IPS DF 6.9 (cell line): Measurements from ENCODE around the gene MDM4.

Experiments used
- DNase-seq: peaks from one replicate; pipeline ENCODE4 v3.0.0-alpha.2; 2013; ENCODE audit warnings: low read depth, low spot score
- H3K27ac ChIP-seq: one replicate; pipeline ENCODE4 v1.5.1; 2013; ENCODE audit warnings: low read length, control low read depth
- H3K27me3 ChIP-seq: 2 replicates; pipeline ENCODE4 v1.6.1; 2013; ENCODE audit warnings: mild to moderate bottlenecking, low read length; ENCODE audit not compliant: control insufficient read depth, insufficient read depth
- H3K36me3 ChIP-seq: 2 replicates; pipeline ENCODE4 v1.6.1; 2013; ENCODE audit warnings: low read length; ENCODE audit not compliant: control insufficient read depth, insufficient read depth
- H3K4me1 ChIP-seq: 2 replicates; pipeline ENCODE4 v1.6.1; 2013; ENCODE audit warnings: low read length; ENCODE audit not compliant: control insufficient read depth, insufficient read depth
- H3K4me3 ChIP-seq: 2 replicates; pipeline ENCODE4 v1.5.1; 2013; ENCODE audit warnings: mild to moderate bottlenecking, low read length
- H3K9me3 ChIP-seq: 2 replicates; pipeline ENCODE4 v1.6.1; 2013; ENCODE audit warnings: low read length, inconsistent platforms; ENCODE audit not compliant: control insufficient read depth, insufficient read depth
- WGBS: extraction: QIAGEN DNeasy Blood & Tissue Kit; methylation state at CpG from one replicate; pipeline ENCODE4 v1.1.7; 2013; ENCODE audit warnings: mixed read lengths, missing lambda C conversion rate; ENCODE audit not compliant: insufficient read length, insufficient coverage; 5-methylcytosine and 5-hydroxymethylcytosine counted together

The MDM4 gene

DNA sequence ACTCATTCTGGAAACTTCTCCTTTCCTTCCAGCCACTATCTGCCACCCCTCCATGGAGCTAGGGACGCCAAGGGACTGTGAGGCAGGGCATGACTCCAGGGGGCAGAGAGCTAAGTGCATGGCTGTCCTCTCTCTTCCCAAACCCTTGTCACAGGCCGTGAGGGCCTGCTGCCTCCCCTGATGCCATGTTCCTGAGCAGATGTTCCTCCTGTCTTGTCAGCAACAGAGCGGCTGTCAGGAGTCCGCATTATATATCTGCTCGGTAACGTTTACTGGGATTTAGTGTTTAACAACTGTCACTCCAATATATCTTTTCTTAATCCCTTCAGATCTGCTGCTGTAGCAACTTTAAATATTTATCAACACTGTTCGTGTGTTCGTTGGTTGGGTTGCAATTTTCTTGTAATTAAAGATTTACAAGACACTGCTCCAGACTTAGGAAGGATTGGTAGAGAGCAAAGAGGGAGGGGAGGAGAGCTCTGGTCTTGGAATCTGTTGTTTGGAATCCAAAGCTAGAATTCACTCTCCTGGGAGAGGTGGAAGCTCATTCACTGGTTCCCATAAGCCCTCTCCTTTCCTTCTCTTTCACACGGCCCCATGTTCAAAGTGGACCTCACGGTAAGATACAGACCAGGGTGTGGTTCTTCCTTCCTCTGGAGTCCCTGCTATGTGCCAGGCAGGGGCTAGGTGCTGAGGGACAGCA lies 76.2 kb downstream of the MDM4 start:
- Histone ChIP-seq H3K9me3 (no peaks in the 10 kb centered on the region), H3K27me3 (no peaks in the 10 kb centered on the region), H3K4me1 (no peaks in the 10 kb centered on the region), H3K27ac (no peak overlapping the region), H3K36me3 (no peaks in the 10 kb centered on the region), H3K4me3 (no peak overlapping the region)
- WGBS, result no CpG with 5 or more reads among the region's 10 CpGs
- DNase-seq, result no peak

DNA sequence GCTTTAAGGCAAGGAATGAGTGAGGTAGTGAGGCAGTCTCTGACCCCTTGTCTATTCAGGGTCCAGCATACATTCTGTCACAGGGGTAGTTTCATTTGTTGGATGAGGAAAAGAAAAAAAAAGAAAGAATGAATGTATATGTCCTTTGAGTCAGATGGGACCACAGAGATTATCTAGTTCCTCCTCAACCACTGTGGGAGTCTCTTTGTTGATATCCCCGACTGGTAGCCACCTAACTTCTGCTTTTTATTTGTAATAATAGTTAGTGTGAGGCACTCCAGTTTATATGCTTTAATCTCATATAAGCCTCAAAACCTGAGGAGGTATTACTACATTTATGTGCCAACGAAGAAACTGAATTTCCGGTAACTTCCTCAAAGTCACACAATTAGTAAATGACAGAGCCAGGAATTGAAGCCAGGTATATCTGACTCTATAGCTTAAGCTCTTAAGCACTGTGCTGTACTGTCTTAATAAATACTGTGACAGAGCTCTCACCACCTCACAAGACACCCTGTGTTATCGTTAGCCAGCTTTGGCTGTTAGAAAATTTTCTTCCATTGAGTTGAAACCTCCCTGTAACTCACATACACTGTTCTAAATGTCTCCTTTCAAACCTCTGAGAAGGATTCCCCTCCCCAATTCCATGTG lies 82.2 kb downstream of the MDM4 start:
- Histone ChIP-seq H3K4me3 (no peak overlapping the region), H3K4me1 (peaks cover 3% of the 10 kb centered on the region; the same call in 1 of the 2 replicates), H3K9me3 (no peaks in the 10 kb centered on the region), H3K27me3 (no peaks in the 10 kb centered on the region), H3K27ac (no peak overlapping the region), H3K36me3 (no peaks in the 10 kb centered on the region)
- WGBS, result no CpG with 5 or more reads among the region's 4 CpGs
- no peak for DNase-seq

DNA sequence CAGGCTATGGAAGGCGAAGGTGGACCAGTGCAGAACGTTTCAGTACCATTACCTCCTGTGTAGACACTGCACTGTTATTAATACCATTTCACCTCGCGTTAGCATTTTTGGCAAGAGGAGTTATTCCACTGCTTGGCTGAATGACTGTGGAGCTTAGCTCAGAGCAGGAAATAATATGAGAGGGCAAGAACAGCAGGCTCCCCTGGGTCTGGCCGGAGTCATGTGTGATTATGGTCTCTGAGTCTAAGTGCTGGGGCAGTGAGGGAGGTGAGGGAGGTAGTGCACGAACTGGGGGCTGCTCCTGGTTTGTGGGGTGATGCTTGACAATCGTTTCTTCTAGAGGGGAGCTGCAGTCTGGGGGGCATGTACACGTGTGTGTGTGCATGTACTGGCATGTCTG lies 82.9 kb downstream of the MDM4 start:
- Histone ChIP-seq H3K36me3 (no peaks in the 10 kb centered on the region), H3K27me3 (no peaks in the 10 kb centered on the region), H3K4me1 (peaks cover 3% of the 10 kb centered on the region; the same call in 1 of the 2 replicates), H3K27ac (no peak overlapping the region), H3K4me3 (no peak overlapping the region), H3K9me3 (no peaks in the 10 kb centered on the region)
- WGBS, result no CpG with 5 or more reads among the region's 8 CpGs
- no peak for DNase-seq

DNA sequence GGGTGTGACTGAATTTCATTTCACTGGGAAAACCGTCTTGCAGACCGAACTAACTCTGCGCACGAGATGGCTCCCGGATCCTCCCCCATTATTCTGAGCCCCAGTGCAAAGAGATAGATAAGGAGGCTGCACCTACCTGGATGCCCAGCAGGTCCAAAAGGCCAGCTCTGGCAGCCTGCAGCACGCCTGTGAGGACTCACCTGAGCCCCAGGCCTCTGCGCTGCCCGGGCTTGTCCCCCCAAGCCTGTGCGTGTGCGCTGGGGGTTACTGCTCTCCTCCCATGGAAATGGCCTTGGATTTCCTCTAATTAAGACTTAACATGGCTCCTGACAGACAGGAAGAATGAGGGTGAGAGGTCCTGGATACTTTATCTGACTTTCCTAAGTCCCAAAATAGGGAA lies 83.4 kb downstream of the MDM4 start:
- no peaks in the 10 kb centered on the region for H3K27me3 ChIP-seq
- no peak overlapping the region for H3K4me3 ChIP-seq
- H3K36me3 ChIP-seq, result no peaks in the 10 kb centered on the region
- H3K4me1 ChIP-seq, result peaks cover 3% of the 10 kb centered on the region; the same call in 1 of the 2 replicates
- no CpG with 5 or more reads among the region's 10 CpGs for WGBS
- no peak overlapping the region for H3K27ac ChIP-seq
- no peaks in the 10 kb centered on the region for H3K9me3 ChIP-seq
- DNase-seq, result no peak

DNA sequence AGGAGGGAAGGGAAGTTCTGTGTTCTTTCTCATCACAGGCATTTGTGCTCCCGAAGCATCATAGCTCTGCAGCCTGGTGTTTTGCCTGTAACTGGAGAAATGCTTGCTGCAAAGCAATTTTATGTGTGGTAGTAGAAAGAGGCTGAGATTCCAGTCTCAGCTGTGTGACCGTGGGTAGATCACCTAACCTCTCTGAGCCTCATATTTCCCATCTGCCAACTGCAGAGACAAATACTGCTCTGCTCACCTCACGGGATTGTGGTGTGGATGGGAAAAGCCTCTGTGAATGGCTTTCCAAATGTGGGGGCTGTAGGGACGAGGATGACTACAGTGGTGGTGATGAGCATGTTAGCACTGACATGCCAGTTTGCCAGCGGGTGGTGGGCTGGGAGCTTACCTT lies 84.0 kb downstream of the MDM4 start:
- no peak for DNase-seq
- Histone ChIP-seq H3K36me3 (no peaks in the 10 kb centered on the region), H3K4me3 (no peak overlapping the region), H3K27me3 (no peaks in the 10 kb centered on the region), H3K9me3 (no peaks in the 10 kb centered on the region), H3K27ac (no peak overlapping the region), H3K4me1 (peaks cover 3% of the 10 kb centered on the region; the same call in 1 of the 2 replicates)
- no CpG with 5 or more reads among the region's 5 CpGs for WGBS

DNA sequence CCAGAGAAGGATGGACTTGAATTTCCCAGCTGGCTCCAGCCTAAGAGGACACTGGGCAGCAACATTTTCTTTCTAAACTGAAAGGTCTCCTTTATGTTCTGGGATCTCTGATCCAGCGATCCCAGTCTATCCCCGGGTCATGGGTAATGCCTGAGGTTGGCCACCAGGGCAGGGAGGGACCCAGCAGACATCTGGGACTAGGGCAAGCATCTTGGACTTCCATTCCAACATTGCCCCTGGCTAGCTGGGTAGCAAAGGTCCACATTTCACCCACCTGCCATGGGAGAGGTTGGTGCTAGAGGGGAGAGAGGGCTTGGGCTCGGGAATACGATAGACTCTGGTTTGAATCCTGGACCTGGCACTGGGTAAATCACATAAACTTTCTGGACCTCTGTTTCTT lies 84.8 kb downstream of the MDM4 start:
- Histone ChIP-seq H3K27me3 (no peaks in the 10 kb centered on the region), H3K27ac (no peak overlapping the region), H3K36me3 (no peaks in the 10 kb centered on the region), H3K9me3 (no peaks in the 10 kb centered on the region), H3K4me3 (no peak overlapping the region), H3K4me1 (peaks cover 3% of the 10 kb centered on the region; the same call in 1 of the 2 replicates)
- no CpG with 5 or more reads among the region's 4 CpGs for WGBS
- no peak for DNase-seq

DNA sequence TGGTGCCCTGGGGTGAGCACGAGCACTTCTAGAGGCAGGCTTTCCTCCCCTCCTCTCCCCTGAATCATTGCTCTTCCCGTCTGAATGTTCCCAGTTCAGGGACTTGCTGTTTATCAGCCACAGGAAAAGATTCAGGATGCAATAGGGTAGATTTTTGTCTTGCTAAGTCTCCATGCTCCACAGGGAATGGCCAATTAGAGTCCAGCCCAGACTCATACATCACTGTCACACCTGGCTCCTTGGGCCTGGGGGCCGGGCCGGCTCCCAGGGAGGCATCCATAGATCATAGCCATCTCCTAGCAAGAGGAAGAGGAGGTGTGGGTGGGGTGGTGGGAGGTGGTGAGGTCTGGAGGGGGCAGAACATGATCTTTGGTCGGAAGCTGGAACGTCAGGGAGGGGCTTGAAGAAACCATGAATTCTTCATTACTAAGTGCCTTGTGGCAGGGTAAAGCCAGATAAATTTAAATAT lies 85.9 kb downstream of the MDM4 start:
- no CpG with 5 or more reads among the region's 6 CpGs for WGBS
- no peaks in the 10 kb centered on the region for H3K36me3 ChIP-seq
- no peak for DNase-seq
- no peaks in the 10 kb centered on the region for H3K27me3 ChIP-seq
- no peaks in the 10 kb centered on the region for H3K9me3 ChIP-seq
- no peak overlapping the region for H3K27ac ChIP-seq
- peaks cover 3% of the 10 kb centered on the region; the same call in 1 of the 2 replicates for H3K4me1 ChIP-seq
- no peak overlapping the region for H3K4me3 ChIP-seq

DNA sequence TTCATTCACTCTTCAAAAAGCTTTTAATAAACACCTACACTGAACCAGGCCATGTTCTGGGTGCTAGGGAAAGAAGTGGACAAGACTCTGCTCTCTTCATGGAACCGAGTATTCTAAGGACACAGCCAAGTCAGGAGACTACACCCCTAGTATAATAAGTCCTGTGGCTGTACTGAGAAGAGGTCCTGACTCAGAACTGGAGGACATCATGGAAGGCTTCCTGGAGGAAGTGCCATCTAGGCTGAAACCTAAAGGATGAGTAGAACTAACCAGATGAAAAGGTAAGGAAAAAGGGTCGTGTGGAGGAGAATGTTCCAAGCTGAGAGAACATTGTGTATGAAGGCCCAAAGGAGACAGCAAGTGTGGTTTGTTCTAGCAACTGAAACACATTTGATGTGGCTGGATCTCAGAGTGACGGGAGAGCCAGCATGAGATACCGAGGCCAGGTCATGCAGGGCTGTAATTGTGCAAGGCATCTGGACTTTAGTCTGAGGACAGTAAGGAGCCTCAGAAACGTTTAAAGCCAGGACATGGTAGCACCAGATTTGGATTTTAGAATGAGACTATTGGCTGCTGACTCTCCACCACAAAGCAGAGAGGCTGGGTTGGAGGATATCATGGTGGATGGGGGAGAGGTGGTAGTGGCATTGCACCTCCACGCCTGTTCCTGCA lies 86.8 kb downstream of the MDM4 start:
- Histone ChIP-seq H3K4me1 (peaks cover 3% of the 10 kb centered on the region; the same call in 1 of the 2 replicates), H3K27ac (no peak overlapping the region), H3K27me3 (no peaks in the 10 kb centered on the region), H3K36me3 (no peaks in the 10 kb centered on the region), H3K9me3 (no peaks in the 10 kb centered on the region), H3K4me3 (no peak overlapping the region)
- no peak for DNase-seq
- no CpG with 5 or more reads among the region's 6 CpGs for WGBS

DNA sequence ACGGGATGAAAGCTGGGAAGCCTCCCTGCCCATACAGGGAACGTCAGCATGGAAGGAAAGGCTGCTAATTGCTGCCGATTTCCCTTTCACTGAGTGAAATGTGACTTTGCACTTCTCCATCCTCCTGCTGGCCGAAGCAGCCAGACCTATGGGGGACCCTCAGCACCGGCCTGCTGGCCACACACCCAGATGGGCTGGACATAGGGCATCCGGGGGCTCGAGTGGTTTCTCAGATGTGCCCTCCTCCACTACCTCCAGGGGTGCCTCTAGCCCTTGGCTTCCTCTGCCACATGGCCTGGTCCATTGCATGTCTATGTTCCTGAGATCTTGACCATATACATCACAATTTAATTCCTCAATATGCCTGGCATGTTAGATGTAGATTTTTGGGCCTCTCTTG lies 89.6 kb downstream of the MDM4 start:
- Histone ChIP-seq H3K36me3 (no peaks in the 10 kb centered on the region), H3K4me1 (peaks cover 4% of the 10 kb centered on the region; the same call in 1 of the 2 replicates), H3K4me3 (no peak overlapping the region), H3K9me3 (no peaks in the 10 kb centered on the region), H3K27me3 (no peaks in the 10 kb centered on the region), H3K27ac (no peak overlapping the region)
- WGBS, result no CpG with 5 or more reads among the region's 7 CpGs
- no peak for DNase-seq
